Activated CD4-positive, alpha-beta T cell treated with anti-CD3 and anti-CD28 coated beads, Interleukin-2, amount 50 U/mL, for 1 hour (primary cell): ENCODE measurements around the gene KIR2DL3.
"Not testable (repeated sequence)": the region's sequence is repeated elsewhere in the genome, so short reads cannot be mapped to it uniquely, and the experiment has no call there.

Experiments used
- DNase-seq: peaks from one replicate; pipeline ENCODE4 v3.0.0-alpha.2; 2020

The KIR2DL3 gene

GRCh38 chr19:54738306-54738705 lies at the start of gene KIR2DL3:
KIR2DL3 (plus strand) TSS chr19:54738513; CDS start chr19:54738546, 33 bp downstream.
- not testable (repeated sequence) for DNase-seq

- DNase-seq, result no peak
Observed at GRCh38 chr19:54691582-54692297, 46.6 kb upstream of the KIR2DL3 start.

DNA sequence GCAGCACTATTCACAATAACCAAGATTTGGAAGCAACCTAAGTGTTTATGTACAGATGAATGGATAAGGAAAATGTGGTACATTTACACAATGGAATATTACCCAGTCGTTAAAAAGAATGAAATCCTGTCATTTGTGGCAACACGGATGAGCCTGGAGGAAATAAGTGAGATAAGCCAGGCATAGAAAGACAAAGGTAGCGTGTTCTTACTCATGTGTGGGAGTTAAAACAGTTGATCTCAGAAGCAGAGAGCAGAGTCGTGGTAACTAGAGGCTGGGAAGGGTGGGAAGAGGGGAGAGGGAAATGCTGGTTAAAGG lies 46.1 kb upstream of the KIR2DL3 start:
- no peak for DNase-seq

DNA sequence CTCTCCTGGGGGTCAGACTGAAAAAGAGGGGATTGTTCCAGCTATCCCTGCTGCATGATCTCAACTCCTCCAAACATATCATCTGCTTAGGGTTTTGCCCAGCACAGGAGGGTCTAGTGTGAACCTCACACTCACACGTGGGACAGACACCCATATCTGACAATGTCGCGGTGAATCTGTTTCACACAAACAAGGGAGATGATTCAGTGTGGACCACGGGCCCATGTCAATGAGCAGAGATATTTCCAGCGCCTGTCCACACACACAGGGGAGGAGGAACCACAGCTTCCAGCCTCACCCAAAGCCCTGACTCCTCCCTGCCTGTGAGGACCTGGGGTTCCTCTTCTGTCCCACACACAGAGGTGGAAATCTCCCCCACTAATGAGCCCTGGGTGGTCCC lies 43.7 kb upstream of the KIR2DL3 start:
- DNase-seq, result no peak

GRCh38 chr19:54696117-54696548 lies 42.2 kb upstream of the KIR2DL3 start:
- no peak for DNase-seq

GRCh38 chr19:54696766-54697165 lies 41.5 kb upstream of the KIR2DL3 start:
- no peak for DNase-seq

DNA sequence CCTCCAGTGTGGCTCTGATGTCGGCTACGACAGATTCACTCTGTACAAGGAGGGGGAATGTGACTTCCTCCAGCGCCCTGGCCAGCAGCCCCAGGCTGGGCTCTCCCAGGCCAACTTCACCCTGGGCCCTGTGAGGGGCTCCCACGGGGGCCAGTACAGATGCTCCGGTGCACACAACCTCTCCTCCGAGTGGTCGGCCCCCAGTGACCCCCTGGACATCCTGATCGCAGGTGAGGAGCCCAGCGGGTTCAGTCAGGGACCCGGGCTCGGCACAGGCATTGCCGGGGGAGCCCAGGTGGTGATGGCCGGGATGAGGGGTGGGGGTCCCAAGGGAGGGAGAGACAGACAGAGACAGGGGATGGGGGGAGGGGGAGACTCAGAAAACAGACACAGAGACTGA lies 40.6 kb upstream of the KIR2DL3 start:
- not testable (repeated sequence) for DNase-seq

- no peak for DNase-seq
Observed at GRCh38 chr19:54704928-54705327, 33.4 kb upstream of the KIR2DL3 start.

- DNase-seq, result no peak
Observed at GRCh38 chr19:54707962-54708361, 30.4 kb upstream of the KIR2DL3 start.

DNA sequence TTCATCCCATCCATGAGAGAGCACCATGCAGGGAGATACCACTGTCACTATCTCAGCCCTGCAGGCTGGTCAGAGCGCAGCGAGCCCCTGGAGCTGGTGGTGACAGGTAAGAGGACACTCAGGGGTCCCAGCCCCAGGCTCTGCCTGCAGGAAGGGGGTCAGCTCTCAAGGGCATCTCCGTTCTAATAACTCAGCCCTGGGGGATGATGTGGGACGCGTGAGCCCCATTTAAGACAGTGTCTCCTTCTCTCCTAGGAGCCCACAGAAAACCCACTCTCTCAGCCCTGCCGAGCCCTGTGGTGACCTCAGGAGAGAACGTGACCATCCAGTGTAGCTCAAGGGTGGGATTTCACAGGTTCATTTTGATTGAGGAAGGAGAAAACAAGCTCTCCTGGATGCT lies 29.5 kb upstream of the KIR2DL3 start:
- DNase-seq, result no peak

DNA sequence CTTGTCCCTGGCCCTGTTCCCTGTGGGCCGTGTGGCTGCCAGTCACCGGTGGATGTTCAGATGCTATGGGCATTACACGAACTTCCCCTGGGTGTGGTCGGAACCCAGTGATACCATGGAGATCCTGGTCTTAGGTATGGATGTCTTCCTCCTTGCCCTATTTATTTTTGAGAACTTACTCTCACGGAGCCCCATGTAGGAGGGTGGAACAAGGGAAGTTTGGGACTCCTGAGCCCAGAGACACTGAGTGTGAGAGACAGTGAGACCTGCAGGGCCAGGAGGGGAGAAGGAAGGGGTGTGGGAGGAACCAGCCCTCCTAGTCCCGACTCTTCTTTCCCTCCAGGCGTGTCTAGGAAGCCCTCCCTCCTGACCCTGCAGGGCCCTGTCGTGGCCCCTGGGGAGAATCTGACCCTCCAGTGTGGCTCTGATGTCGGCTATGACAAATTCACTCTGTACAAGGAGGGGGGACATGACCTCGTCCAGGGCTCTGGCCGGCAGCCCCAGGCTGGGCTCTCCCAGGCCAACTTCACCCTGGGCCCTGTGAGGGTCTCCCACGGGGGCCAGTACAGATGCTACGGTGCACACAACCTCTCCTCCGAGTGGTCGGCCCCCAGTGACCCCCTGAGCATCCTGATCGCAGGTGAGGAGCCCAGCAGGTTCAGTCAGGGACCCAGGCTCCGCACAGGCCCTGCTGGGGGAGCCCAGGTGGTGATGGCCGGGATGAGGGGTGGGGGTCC lies 28.9 kb upstream of the KIR2DL3 start:
- no peak for DNase-seq

GRCh38 chr19:54709956-54710355 lies 28.4 kb upstream of the KIR2DL3 start:
- not testable (repeated sequence) for DNase-seq

DNA sequence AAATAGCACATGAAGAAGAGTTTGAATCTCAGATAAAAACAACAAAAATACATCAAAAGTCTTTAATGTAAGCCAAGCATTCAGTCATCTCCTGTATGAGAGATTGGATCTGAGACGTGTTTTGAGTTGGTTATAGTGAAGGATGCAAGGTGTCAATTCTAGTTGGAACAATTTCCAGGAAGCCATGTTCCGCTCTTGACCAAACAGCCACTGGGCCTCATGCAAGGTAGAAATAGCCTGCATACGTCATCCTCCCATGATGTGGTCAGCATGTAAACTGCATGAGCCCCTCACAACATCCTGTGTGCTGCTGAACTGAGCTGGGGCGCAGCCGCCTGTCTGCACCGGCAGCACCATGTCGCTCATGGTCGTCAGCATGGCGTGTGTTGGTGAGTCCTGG lies 14.2 kb upstream of the KIR2DL3 start, which contains the start of gene KIR3DL3:
TSS of gene KIR3DL3 (plus strand) at position 301 of the 400 bp plus-strand sequence. CDS start at position 356, 55 bp downstream.
- DNase-seq, result no peak

GRCh38 chr19:54724644-54725043 lies 13.7 kb upstream of the KIR2DL3 start:
- DNase-seq, result no peak

GRCh38 chr19:54725321-54725720 lies 13.0 kb upstream of the KIR2DL3 start:
- no peak for DNase-seq

GRCh38 chr19:54727562-54727961 lies 10.8 kb upstream of the KIR2DL3 start:
- DNase-seq, result no peak

DNA sequence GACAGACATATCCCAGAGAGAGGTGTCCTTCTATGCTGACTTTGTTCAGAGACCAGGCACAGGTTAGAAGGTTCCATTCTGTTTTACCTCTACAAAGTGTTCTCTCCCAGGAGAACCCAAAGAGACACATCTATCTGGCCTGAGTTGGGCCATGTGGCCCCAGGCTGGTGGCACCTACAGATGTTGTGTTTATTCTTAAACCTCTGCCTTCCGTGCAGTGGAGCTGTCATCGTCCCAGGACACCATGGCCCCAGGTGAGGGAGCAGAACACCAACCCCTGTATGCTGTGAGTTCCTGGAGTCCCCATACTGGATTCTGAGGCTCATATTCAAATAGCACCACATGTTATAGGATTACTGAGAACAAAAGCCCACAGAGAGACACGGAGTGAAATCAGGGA lies 10.1 kb upstream of the KIR2DL3 start:
- no peak for DNase-seq

GRCh38 chr19:54729416-54730188 lies 8.7 kb upstream of the KIR2DL3 start:
- no peak for DNase-seq

DNA sequence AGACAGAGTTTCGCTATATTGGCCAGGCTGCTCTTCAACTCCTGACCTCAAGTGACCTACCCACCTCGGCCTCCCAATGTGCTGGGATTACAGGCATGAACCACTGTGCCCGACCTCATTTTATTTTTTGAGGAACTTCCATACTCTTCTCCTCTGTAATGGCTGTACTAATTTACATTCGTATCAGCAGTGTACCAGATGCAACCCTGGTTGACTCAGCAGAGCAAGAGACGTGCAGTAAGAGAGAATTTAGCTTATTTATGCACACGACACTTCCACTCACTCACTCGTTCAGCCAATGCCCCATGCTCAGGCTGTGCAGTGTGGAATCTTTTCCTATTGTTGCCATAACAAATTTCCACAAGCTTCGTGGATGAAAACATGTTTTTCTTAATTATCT lies 7.1 kb upstream of the KIR2DL3 start:
- no peak for DNase-seq

DNA sequence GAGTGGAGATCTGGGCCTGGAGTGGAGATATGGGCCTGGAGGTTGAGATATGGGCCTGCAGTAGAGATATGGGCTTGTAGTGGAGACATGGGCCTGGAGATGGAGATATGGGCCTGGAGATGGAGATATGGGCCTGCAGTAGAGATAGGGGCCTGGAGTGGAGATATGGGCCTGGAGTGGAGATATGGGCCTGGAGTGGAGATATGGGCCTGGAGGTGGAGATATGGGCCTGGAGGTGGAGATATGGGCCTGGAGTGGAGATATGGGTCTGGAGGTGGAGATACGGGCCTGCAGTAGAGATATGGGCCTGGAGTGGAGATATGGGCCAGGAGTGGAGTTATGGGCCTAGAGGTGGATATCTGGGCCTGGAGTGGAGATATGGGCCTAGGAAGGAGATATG lies 402 bp downstream of the KIR2DL3 start:
- DNase-seq, result no peak

DNA sequence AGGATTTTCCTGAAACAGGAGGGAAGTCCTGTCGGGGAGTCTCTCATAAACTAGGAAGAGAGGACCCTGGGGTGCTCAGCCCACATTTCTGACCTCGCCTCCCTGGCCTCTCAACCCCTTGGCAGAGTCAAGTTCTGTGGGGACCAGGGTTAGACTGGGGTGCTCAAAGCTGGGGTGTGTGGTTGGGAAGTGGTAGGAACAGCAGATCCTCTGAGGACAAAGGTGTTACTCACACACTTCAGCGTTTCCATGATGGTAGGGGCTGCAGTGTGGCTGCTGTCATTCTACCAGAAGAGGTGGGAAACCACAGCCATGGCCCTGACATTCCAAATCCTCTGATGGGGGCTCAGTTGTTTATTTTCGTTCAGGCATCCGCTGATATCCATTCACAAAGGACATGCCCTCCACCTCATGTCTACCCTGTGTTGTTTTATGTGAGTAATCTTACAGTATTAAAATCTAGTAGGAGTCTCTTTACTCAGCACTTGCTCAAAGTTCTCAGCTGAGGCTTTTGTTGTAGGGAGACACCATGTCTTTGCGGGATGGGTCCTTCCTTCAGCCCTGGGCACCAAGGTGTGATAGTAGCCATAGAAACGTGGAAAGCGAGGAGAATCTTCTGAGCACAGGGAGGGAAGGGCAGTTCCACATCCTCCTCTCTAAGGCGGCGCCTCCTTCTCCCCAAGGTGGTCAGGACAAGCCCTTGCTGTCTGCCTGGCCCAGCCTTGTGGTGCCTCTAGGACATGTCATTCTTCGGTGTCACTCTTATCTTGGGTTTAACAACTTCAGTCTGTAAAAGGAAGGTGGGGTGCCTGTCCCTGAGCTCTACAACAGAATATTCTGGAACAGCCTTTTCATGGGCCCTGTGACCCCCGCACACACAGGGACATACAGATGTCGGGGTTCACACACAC lies 1.5 kb downstream of the KIR2DL3 start:
- DNase-seq, result no peak

GRCh38 chr19:54741950-54742349 lies 3.6 kb downstream of the KIR2DL3 start:
- not testable (repeated sequence) for DNase-seq

DNA sequence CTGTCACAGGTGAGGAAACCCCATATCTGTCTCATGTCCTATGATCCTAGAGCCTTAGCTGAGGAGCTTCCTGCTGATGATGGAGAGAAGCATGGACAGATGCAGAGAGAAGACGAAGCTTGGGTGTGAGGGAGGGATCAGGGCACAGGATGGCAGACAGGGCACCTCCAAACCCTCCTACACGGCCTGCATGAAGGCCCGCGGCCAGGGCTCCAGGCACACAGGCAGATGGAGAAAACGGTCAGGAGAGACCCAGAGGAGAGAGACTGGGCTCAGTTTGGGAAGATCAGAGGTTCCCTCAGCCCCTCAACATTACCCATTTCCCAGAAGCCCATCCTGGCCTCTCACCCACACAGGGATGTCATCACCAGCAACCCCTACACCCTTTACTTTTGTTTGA lies 5.8 kb downstream of the KIR2DL3 start:
- not testable (repeated sequence) for DNase-seq
